Measurements from ENCODE around the gene S100A13.

Gene S100A13

GRCh38 chr1:153648000-153648643 lies 20.8 kb upstream of the S100A13 start:
- Histone ChIP-seq H3K36me3 (ENCODE audit: insufficient read depth, low read length) (peaks cover 43% of the 10 kb centered on the region), H3K27ac (ENCODE audit: low read depth, low read length, poor library complexity, severe bottlenecking) (no peak overlapping the region), H3K79me2 (ENCODE audit: insufficient read depth, low read length) (no peaks in the 10 kb centered on the region), H4K20me1 (ENCODE audit: insufficient read depth, low read length) (no peaks in the 10 kb centered on the region), H3K27me3 (ENCODE audit: insufficient read depth, low read length) (no peaks in the 10 kb centered on the region), H3K4me2 (ENCODE audit: low read length) (no peak overlapping the region), H3K9me3 (ENCODE audit: low read length) (no peaks in the 10 kb centered on the region), H3K9ac (ENCODE audit: low read length) (no peak overlapping the region), H3K4me3 (ENCODE audit: low read depth, low read length, poor library complexity, severe bottlenecking) (no peak overlapping the region), H3F3A (ENCODE audit: insufficient read depth, low read length) (no peaks in the 10 kb centered on the region), H3K9me2 (ENCODE audit: low read depth, low read length) (no peaks in the 10 kb centered on the region), H2AFZ (ENCODE audit: low read length) (no peak overlapping the region), H3K4me1 (ENCODE audit: insufficient read depth, low read length, severe bottlenecking) (peaks cover 6% of the 10 kb centered on the region)
- no peak for TF ChIP-seq EZH2 (IDR thresholded peaks at IDR 0.05; ENCODE audit: borderline replicate concordance, low read length)
- TF ChIP-seq CTCF (IDR thresholded peaks at IDR 0.05; ENCODE audit: low read length) = no peak

GRCh38 chr1:153647346-153647714 lies 20.0 kb upstream of the S100A13 start:
- TF ChIP-seq EZH2 (IDR thresholded peaks at IDR 0.05; ENCODE audit: borderline replicate concordance, low read length) = no peak
- no peak for TF ChIP-seq CTCF (IDR thresholded peaks at IDR 0.05; ENCODE audit: low read length)
- H4K20me1 ChIP-seq (ENCODE audit: insufficient read depth, low read length) = no peaks in the 10 kb centered on the region
- H3K79me2 ChIP-seq (ENCODE audit: insufficient read depth, low read length) = no peaks in the 10 kb centered on the region
- H3K27me3 ChIP-seq (ENCODE audit: insufficient read depth, low read length) = no peaks in the 10 kb centered on the region
- peaks cover 51% of the 10 kb centered on the region for H3K36me3 ChIP-seq (ENCODE audit: insufficient read depth, low read length)
- H3F3A ChIP-seq (ENCODE audit: insufficient read depth, low read length) = no peaks in the 10 kb centered on the region
- H3K4me2 ChIP-seq (ENCODE audit: low read length) = no peak overlapping the region
- no peak overlapping the region for H3K9ac ChIP-seq (ENCODE audit: low read length)
- no peaks in the 10 kb centered on the region for H3K9me2 ChIP-seq (ENCODE audit: low read depth, low read length)
- H3K27ac ChIP-seq (ENCODE audit: low read depth, low read length, poor library complexity, severe bottlenecking) = no peak overlapping the region
- H3K4me3 ChIP-seq (ENCODE audit: low read depth, low read length, poor library complexity, severe bottlenecking) = no peak overlapping the region
- H2AFZ ChIP-seq (ENCODE audit: low read length) = no peak overlapping the region
- no peaks in the 10 kb centered on the region for H3K4me1 ChIP-seq (ENCODE audit: insufficient read depth, low read length, severe bottlenecking)
- no peaks in the 10 kb centered on the region for H3K9me3 ChIP-seq (ENCODE audit: low read length)

- Histone ChIP-seq H3K9me3 (ENCODE audit: low read length) (no peaks in the 10 kb centered on the region), H3K27ac (ENCODE audit: low read depth, low read length, poor library complexity, severe bottlenecking) (no peak overlapping the region), H3K9me2 (ENCODE audit: low read depth, low read length) (no peaks in the 10 kb centered on the region), H3K4me3 (ENCODE audit: low read depth, low read length, poor library complexity, severe bottlenecking) (no peak overlapping the region), H4K20me1 (ENCODE audit: insufficient read depth, low read length) (no peaks in the 10 kb centered on the region), H3K79me2 (ENCODE audit: insufficient read depth, low read length) (no peaks in the 10 kb centered on the region), H3K4me1 (ENCODE audit: insufficient read depth, low read length, severe bottlenecking) (no peaks in the 10 kb centered on the region), H2AFZ (ENCODE audit: low read length) (no peak overlapping the region), H3K36me3 (ENCODE audit: insufficient read depth, low read length) (peaks cover 56% of the 10 kb centered on the region), H3K9ac (ENCODE audit: low read length) (no peak overlapping the region), H3F3A (ENCODE audit: insufficient read depth, low read length) (no peaks in the 10 kb centered on the region), H3K27me3 (ENCODE audit: insufficient read depth, low read length) (no peaks in the 10 kb centered on the region), H3K4me2 (ENCODE audit: low read length) (no peak overlapping the region)
- no peak for TF ChIP-seq EZH2 (IDR thresholded peaks at IDR 0.05; ENCODE audit: borderline replicate concordance, low read length)
- no peak for TF ChIP-seq CTCF (IDR thresholded peaks at IDR 0.05; ENCODE audit: low read length)
Observed at GRCh38 chr1:153646672-153647345, 19.5 kb upstream of the S100A13 start.

Data from OCI-LY1 (cell line).